Measurements from ENCODE around the gene PHLDB3.

GRCh38 chr19:43460362-43461016, 44.1 kb downstream of the PHLDB3 start:
- TF ChIP-seq CTCF (IDR thresholded peaks at IDR 0.05; ENCODE audit: poor library complexity, severe bottlenecking), result no peak
- no peak for TF ChIP-seq EZH2 (IDR thresholded peaks at IDR 0.05; ENCODE audit: borderline replicate concordance, insufficient read depth, low read length, poor library complexity, severe bottlenecking)
- TF ChIP-seq POLR2AphosphoS5 (IDR thresholded peaks at IDR 0.05), result no peak
- no peak for TF ChIP-seq REST (IDR thresholded peaks at IDR 0.05; ENCODE audit: borderline replicate concordance)
- TF ChIP-seq EP300 (conservative IDR thresholded peaks at IDR 0.05; ENCODE audit: poor library complexity, severe bottlenecking), result no peak
- TF ChIP-seq TAF1 (IDR thresholded peaks at IDR 0.05; ENCODE audit: low read depth), result no peak
- no peak for TF ChIP-seq SMC3 (conservative IDR thresholded peaks at IDR 0.05; ENCODE audit: poor library complexity)
- TF ChIP-seq RAD21 (conservative IDR thresholded peaks at IDR 0.05), result no peak
- no peak for TF ChIP-seq MXI1 (conservative IDR thresholded peaks at IDR 0.05; ENCODE audit: poor library complexity, severe bottlenecking)

Measured in neural cell (in vitro differentiated cells).